ENCODE data around the gene SCAPER.

DNA sequence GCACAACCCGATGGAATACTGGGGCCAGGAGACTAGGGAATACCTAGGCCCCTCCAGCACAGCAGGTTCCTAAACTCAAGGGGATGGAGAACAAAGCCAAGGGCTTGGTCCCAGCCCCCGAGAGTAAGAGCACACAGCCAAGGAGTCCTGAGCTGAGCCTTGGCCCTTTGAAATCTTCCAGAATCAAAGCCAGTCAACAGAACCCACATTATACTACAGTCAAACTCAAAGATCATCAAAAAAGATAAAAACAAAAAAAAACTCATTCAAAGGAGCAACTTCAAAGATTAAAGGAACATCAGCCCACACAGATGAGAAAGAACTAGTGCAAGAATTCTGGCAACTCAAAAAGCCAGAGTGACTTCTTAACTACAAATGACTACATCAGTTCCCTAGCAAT is 351.6 kb downstream of the SCAPER start:
- TF ChIP-seq POLR2A (IDR thresholded peaks at IDR 0.05) = no peak
- TF ChIP-seq, protein P1, sequence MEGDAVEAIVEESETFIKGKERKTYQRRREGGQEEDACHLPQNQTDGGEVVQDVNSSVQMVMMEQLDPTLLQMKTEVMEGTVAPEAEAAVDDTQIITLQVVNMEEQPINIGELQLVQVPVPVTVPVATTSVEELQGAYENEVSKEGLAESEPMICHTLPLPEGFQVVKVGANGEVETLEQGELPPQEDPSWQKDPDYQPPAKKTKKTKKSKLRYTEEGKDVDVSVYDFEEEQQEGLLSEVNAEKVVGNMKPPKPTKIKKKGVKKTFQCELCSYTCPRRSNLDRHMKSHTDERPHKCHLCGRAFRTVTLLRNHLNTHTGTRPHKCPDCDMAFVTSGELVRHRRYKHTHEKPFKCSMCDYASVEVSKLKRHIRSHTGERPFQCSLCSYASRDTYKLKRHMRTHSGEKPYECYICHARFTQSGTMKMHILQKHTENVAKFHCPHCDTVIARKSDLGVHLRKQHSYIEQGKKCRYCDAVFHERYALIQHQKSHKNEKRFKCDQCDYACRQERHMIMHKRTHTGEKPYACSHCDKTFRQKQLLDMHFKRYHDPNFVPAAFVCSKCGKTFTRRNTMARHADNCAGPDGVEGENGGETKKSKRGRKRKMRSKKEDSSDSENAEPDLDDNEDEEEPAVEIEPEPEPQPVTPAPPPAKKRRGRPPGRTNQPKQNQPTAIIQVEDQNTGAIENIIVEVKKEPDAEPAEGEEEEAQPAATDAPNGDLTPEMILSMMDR (IDR thresholded peaks at IDR 0.05) = no peak
